GM10266 (cell line): Measurements from ENCODE around the gene GRIFIN.

Experiments
- DNase-seq: peaks from one replicate; pipeline ENCODE4 v3.0.0; 2012; ENCODE audit errors: extremely low spot score
- CTCF ChIP-seq: IDR thresholded peaks from 2 replicates; pipeline ENCODE4 v1.5.1; 2012; ENCODE audit warnings: mild to moderate bottlenecking, low read depth; ENCODE audit not compliant: control insufficient read depth, insufficient read depth; ENCODE audit errors: missing control alignments

Gene GRIFIN

GRCh38 chr7:2507917-2508306 lies 31.7 kb upstream of the GRIFIN start:
- no peak for TF ChIP-seq CTCF
- DNase-seq: no peak

GRCh38 chr7:2507208-2507916 lies 31.2 kb upstream of the GRIFIN start:
- no peak for TF ChIP-seq CTCF
- no peak for DNase-seq

GRCh38 chr7:2505401-2505800 lies 29.2 kb upstream of the GRIFIN start:
- no peak for DNase-seq
- no peak for TF ChIP-seq CTCF

- no peak for DNase-seq
- TF ChIP-seq CTCF: no peak
These were observed 28.7 kb upstream of the GRIFIN start for GRCh38 chr7:2504889-2505375.

GRCh38 chr7:2504128-2504888 lies 28.1 kb upstream of the GRIFIN start:
- TF ChIP-seq CTCF: no peak
- no peak for DNase-seq

- no peak for TF ChIP-seq CTCF
- no peak for DNase-seq
These were observed 27.1 kb upstream of the GRIFIN start for GRCh38 chr7:2503056-2503941.
